ENCODE measurements around the gene SLC15A4.
"Not testable (repeated sequence)": the region's sequence is repeated elsewhere in the genome, so short reads cannot be mapped to it uniquely, and the experiment has no call there.

The SLC15A4 gene

GRCh38 chr12:128844031-128844635 lies 20.4 kb upstream of the SLC15A4 start:
- in situ Hi-C loops (cut with HindIII; ENCODE audit: low sequenced_read_pairs): no loop called here

GRCh38 chr12:128843538-128843937 lies 19.8 kb upstream of the SLC15A4 start:
- in situ Hi-C loops (cut with HindIII; ENCODE audit: low sequenced_read_pairs): no loop called here

- in situ Hi-C loops (cut with HindIII; ENCODE audit: low sequenced_read_pairs): no loop called here
Observed at GRCh38 chr12:128842579-128842978, 18.8 kb upstream of the SLC15A4 start.

- in situ Hi-C loops (cut with HindIII; ENCODE audit: low sequenced_read_pairs): no loop called here
Observed at GRCh38 chr12:128840862-128841468, 17.2 kb upstream of the SLC15A4 start.

GRCh38 chr12:128839885-128840284 lies 16.1 kb upstream of the SLC15A4 start:
- in situ Hi-C loops (cut with HindIII; ENCODE audit: low sequenced_read_pairs): not testable (repeated sequence)

- in situ Hi-C loops (cut with HindIII; ENCODE audit: low sequenced_read_pairs): no loop called here
Observed at GRCh38 chr12:128833418-128833817, 9.7 kb upstream of the SLC15A4 start.

GRCh38 chr12:128830505-128830893 lies 6.7 kb upstream of the SLC15A4 start:
- in situ Hi-C loops (cut with HindIII; ENCODE audit: low sequenced_read_pairs): no loop called here

GRCh38 chr12:128829861-128830504 lies 6.2 kb upstream of the SLC15A4 start:
- in situ Hi-C loops (cut with HindIII; ENCODE audit: low sequenced_read_pairs): no loop called here

GRCh38 chr12:128827724-128828123 lies 4.0 kb upstream of the SLC15A4 start:
- in situ Hi-C loops (cut with HindIII; ENCODE audit: low sequenced_read_pairs): no loop called here

GRCh38 chr12:128825835-128826234 lies 2.1 kb upstream of the SLC15A4 start:
- in situ Hi-C loops (cut with HindIII; ENCODE audit: low sequenced_read_pairs): no loop called here

- in situ Hi-C loops (cut with HindIII; ENCODE audit: low sequenced_read_pairs): no loop called here
Observed at GRCh38 chr12:128823216-128823915, 392 bp downstream of the SLC15A4 start.

- in situ Hi-C loops (cut with HindIII; ENCODE audit: low sequenced_read_pairs): no loop called here
Observed at GRCh38 chr12:128820723-128821432, 2.9 kb downstream of the SLC15A4 start.

- in situ Hi-C loops (cut with HindIII; ENCODE audit: low sequenced_read_pairs): no loop called here
Observed at GRCh38 chr12:128820253-128820652, 3.5 kb downstream of the SLC15A4 start.

GRCh38 chr12:128819293-128820144 lies 4.2 kb downstream of the SLC15A4 start:
- in situ Hi-C loops (cut with HindIII; ENCODE audit: low sequenced_read_pairs): no loop called here

GRCh38 chr12:128818065-128819022 lies 5.4 kb downstream of the SLC15A4 start:
- in situ Hi-C loops (cut with HindIII; ENCODE audit: low sequenced_read_pairs): no loop called here

GRCh38 chr12:128817111-128818015 lies 6.4 kb downstream of the SLC15A4 start:
- in situ Hi-C loops (cut with HindIII; ENCODE audit: low sequenced_read_pairs): no loop called here

- in situ Hi-C loops (cut with HindIII; ENCODE audit: low sequenced_read_pairs): no loop called here
Observed at GRCh38 chr12:128816643-128816920, 7.2 kb downstream of the SLC15A4 start.

Data from DLD1 (cell line).